GM19467 (cell line): Measurements from ENCODE around the gene CD72.

ENCODE experiments used
- ATAC-seq: cut with Tn5 transposase; IDR thresholded peaks from one replicate; pipeline ENCODE4 v1.9.1; 2021; ENCODE audit warnings: mild to moderate bottlenecking, moderate library complexity; ENCODE audit not compliant: unreplicated experiment

Gene CD72, protein sequence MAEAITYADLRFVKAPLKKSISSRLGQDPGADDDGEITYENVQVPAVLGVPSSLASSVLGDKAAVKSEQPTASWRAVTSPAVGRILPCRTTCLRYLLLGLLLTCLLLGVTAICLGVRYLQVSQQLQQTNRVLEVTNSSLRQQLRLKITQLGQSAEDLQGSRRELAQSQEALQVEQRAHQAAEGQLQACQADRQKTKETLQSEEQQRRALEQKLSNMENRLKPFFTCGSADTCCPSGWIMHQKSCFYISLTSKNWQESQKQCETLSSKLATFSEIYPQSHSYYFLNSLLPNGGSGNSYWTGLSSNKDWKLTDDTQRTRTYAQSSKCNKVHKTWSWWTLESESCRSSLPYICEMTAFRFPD

DNA sequence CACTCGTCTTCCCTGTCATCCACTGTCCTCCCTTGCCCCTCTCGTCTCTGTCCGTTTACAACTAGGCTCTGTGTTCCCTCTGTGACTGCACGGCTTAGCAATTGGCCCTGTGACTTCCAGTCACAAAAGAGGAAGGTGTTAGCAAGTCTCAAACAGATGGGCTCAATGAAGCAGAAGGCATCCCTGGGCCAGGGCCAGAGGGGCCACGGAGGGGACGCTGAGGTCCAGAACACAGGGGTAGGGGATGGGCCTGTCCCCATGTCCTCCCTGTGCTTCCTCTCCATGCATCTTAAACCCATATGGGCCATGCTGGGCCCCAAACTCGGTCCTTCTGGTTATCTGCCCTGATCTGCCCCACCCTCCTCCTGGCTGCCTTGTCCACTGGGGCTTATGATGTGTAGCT, at the start of gene CD72:
Gene CD72, minus strand, starts transcription at position 89 of the 403 bp plus-strand sequence. CDS start 110 bp downstream, outside the sequence.
- ATAC-seq, result no peak

DNA sequence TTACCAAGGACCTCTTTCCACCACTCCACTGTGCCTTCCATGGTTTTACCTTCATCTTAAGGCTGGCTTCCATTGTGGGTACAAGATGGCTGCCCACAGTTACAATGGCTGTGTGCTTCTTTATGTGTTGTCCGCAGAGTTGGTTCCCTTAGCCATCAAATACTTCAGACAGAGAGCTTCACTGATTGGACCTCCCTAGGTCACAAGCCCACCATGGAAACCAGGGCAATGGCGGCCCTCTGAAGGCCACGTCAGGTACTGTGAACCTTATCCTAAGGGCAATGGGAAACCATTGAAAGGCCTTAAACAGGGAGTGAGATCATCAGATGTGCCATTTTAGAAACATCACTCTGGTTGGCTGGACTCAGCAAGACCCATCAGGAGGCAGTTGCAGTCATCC, 49.7 kb upstream of the CD72 start:
- no peak for ATAC-seq

GRCh38 chr9:35666549-35666948, 48.3 kb upstream of the CD72 start:
- no peak for ATAC-seq

- ATAC-seq, result no peak
These were observed 47.8 kb upstream of the CD72 start for GRCh38 chr9:35666045-35666444.

- ATAC-seq, result no peak
These were observed 47.2 kb upstream of the CD72 start for GRCh38 chr9:35665471-35665818.

DNA sequence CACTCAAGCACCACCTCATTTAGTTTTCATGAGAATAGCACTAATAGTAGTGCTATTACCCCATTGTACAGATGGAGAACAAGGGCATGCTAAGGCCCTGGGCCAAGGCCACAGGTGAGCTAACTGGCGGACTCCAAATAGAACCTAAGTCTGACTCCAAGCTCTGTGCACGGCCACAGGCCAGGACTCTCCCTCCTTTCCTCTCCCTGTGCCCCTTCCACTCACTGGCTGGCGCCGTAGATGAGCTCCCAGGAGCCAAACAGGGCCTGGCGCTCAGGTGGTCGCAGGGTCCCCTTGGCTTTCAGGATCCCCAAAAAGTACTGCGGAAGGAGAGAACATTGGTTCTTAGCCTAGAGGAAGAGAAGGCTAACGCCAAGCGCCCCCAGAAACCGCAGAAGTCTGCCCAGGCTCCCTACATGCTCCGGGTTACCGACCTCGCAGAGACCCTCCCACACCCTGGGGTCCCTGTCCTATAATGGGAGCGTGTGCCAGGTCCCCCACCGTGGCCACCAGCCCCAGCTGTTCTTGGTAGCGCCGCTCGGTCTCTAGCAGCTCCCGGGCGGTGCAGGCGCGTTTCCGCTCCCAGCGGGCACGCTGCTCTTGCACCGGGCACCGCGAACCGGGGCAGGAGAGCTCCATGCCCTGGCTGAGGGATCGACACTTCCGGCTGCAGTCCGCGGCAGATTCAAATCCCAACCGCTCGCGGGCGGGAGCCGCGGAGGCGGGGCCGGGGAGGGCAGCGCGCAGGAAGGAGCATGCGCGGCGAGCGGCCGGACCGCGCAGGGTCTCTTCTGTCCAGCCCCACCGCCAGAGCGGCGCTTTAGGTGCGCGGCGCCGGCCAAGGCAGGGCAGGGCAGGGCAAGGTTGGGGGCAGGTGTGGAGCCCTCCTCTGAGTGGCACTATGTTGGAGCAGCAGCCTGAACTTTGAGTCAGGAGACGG, 46.6 kb upstream of the CD72 start, which contains the start of gene ARHGEF39:
Gene ARHGEF39, minus strand, starts transcription at position 665 of the 940 bp plus-strand sequence. Its CDS starts 26 bp downstream, at position 639.
- ATAC-seq, result peak; percentile 55

- no peak for ATAC-seq
These were observed 44.2 kb upstream of the CD72 start for GRCh38 chr9:35662437-35662836.

DNA sequence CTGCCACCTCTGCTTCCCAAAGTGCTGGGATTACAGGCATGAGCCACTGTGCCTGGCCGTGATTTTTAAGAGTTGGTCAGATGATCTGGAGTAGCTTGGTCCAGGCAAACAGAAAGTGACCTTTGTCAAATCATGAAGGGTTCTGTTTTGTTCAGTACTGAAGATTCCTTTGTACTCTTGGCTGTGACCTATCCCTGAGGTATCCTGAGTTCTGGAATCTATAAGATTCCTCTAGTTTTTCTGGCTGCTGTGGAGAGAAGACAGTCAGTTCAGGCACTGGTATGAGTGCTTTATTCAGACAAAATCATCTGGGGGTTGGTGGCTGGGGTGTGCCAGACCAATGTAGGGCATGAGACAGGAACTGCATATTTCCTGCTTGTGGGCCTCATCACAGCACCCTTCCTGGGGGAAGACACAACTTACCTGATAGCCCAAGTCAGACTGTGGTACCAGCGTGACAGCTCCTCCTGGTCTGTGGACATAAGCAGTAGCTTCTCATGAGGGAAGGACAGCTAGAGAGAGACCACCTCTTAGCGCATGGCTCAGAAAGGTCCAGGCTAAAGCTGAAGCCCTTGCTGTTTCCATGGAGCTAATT, 43.6 kb upstream of the CD72 start:
- ATAC-seq, result no peak

- no peak for ATAC-seq
These were observed 42.8 kb upstream of the CD72 start for GRCh38 chr9:35660966-35661415.

- ATAC-seq, result no peak
These were observed 41.1 kb upstream of the CD72 start for GRCh38 chr9:35659340-35659739.

DNA sequence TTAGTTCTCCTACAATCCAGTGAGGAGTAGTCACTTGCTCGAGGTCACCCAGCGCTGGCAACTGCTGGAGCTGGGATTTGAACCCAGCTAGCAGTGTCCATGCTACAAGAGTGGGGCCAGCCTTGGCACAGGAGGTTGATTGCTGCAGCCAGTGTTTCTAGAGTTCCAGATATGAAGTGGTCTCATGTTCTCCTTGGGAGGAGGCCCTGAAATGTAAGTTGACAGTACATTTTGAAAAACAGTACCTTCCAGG, 40.7 kb upstream of the CD72 start:
- ATAC-seq, result no peak

DNA sequence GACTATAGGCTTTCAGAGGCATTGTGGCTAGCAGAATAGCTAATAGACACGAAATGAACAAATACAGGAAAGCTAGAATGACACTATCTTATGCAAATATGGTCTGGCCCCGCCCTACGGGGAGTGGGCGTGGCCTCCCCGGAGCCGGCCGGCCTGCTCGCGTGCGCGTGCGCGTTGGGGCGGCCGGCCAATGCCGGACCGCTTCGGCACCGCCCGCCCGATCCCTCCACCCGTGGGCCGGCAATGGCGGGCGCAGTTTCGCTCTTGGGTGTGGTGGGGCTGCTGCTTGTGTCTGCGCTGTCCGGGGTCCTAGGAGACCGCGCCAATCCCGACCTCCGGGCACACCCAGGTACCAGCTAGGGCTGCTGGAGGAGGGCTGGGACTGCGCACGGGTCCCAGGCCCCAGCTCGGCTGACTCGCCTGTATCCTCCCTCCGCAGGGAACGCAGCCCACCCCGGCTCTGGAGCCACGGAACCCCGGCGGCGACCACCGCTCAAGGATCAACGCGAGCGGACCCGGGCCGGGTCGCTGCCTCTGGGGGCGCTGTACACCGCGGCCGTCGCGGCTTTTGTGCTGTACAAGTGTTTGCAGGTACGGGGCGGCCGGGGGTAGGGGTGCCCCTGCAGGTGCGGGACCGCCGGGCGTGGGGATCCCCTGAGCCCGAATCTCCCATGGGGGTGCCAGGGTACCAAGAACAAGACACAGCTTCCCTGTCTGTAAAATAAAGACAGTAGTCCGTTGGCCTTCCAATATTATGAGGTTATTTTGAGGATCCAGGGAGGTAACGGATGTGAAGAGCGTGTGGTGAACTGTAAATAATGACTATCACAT, 40.1 kb upstream of the CD72 start, which contains the start of gene CCDC107:
Gene CCDC107, plus strand, starts transcription at position 156 of the 831 bp plus-strand sequence. Its CDS starts 88 bp downstream, at position 244.
- ATAC-seq, result peak; percentile 53

DNA sequence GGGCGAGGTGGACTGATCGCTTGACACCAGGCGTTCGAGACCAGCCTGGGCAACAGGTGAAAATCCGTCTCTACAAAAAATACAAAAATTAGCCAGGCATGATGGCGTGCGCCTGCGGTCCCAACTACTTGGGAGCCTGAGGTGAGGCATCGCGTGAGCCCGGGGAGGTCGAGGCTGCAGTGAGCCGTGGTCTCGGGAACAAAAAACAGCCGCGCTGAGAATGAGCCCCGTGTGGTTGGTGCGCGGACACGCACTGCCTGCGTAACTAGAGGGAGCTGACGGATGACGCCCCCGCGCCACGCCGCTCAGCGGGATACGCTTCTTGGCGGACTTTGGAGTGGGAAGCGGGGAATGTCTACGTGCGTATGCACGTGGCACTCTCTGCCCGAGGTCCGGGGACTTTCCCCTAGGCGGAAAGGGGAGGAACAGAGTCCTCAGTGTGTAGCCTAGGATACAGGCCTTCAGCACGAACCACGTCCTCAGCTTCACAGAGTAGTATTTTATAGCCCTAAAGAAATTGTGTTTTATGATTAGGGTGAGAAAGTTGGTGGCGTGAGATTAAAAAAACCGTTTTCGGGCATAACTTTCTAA, 39.4 kb upstream of the CD72 start, which contains the start of gene RMRP:
Gene RMRP, minus strand, starts transcription at position 474 of the 591 bp plus-strand sequence.
- ATAC-seq, result peak; percentile 81

DNA sequence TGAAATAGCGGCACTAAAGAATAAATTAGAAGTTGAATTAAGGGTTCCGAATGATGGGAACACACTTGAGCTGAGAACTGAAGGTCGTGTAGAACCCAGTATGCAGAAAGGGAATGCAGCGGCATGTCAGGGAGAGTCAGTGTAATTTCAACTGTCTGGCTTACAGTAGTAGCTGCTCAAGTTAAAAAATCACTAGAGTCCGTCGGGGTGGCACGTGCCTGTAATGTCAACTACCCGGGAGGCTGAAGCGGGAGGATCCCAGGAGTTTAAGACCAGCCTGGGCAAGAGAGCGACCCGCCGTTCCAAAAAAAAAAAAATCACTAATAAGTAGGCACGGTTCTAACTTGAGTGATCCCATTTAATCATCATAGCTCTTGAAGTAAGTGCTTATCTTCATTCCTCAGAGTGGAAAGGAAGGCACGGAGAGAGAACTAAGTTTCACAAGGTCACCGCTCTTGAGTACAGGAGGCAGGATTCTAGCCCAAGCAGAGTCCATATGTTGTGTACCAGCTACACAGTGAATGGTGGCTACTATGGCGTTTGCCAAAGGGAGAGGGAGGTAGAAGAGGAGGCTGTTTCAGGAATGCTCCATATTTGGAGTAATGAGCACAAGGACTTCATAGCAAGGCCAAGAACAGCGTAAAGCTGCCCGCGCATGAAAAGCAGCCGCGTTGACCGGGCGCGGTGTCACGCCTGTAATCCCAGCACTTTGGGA, 38.8 kb upstream of the CD72 start:
- ATAC-seq, result no peak

DNA sequence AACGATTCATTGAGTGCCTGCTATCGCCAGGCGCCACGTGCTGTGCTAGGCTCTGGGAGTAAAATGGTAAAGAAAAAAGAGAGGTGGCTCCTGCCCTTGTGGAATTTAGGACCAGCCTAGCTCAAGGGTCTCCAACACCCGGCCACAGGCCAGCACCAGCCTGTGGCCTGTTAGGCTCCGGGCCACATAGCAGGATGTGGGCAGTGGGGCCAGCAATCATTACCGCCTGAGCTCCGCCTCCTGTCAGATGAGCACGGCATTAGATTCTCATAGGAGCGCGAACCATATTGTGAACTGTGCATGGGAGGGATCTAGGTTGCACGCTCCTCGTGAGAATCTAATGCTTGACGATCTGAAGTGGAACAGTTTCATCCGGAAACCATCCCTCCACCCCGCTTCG, 38.1 kb upstream of the CD72 start:
- ATAC-seq, result no peak

GRCh38 chr9:35653611-35654010, 35.4 kb upstream of the CD72 start:
- ATAC-seq, result no peak

DNA sequence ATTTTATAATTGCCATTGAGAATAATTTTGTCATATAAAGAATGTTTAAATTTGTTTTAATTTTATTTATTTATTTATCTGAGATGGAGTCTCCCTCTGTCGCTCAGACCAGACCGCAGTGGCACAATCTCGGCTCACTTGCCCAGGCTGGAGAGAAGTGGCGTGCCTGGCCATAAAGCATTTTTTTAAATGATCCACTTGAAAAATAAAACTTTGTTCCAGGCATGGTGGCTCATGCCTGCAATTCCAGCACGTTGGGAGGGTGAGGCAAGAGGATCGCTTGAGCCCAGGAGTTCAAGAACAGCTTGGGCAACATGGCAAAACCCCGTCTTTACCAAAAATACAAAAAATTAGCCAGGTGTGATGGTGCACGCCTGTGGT, 34.6 kb upstream of the CD72 start:
- ATAC-seq, result no peak

DNA sequence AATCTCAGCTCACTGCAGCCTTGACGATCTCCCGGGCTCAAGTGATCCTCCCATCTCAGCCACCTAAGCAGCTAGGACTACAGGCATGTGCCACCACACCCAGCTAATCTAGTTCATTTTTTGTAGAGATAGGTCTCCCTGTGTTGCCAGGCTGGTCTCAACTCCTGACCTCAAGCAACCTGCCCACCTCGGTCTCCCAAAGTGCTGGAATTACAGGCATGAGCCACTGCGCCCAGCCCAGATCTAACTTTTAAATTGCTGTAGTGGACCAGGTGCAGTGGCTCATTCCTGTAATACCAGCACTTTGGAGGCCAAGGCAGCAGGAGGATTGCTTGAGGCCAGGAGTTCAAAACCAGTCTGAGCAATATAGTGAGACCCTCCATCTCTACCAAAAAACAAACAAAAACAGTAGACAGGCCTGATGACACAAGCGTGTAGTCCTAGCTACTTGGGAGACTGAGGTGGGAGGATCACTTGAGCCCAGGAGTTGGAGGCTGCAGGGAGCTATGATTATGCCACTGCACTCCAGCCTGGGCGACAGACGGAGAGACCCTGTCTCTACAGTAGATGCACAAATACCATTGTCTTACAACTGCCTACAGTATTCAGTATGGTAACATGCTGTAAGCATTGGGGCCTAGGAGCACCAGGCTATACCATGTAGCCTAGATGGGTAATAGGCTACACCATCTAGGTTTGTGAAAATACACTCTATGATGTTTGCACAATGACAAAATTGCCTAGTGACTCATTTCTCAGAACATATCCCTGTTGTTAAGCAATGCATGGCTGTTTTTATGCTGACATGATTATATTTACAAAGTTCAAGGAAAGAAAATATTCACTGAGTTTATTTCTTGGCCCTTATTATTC, 34.0 kb upstream of the CD72 start:
- ATAC-seq, result no peak
